ENCODE data around the gene PORCN. TPM values are rescaled to one million over a fixed set of nuclear protein-coding genes. Genes with fewer than 3 reads are reported as not detected.

PORCN gene
- total and polyA plus RNA-seq, 2 of the 4 experiments (the other 2 are of a cell fraction) = 4.1 to 10.1 TPM

GRCh38 chrX:48560681-48561080, 51.9 kb downstream of the PORCN start:
- Histone ChIP-seq H4K5ac (ENCODE audit: low read depth, low read length) (no peak overlapping the region), H2AFZ (replicated peaks; ENCODE audit: low read length, poor library complexity) (no peak overlapping the region), H3K9me1 (ENCODE audit: insufficient read depth, low read length) (peaks cover 6% of the 10 kb centered on the region; the same call in 1 of the 2 replicates), H2AK9ac (replicated peaks; ENCODE audit: low read depth, low read length, poor library complexity) (no peak overlapping the region), H3K4me2 (ENCODE audit: low read depth, low read length) (no peak overlapping the region), H4K8ac (ENCODE audit: low read depth in 2 of 2, low read length in 2 of 2) (no peak overlapping the region), H3K36me3 (ENCODE audit: control insufficient read depth, insufficient read depth, low read length) (peaks cover 25% of the 10 kb centered on the region), H2BK20ac (ENCODE audit: low read depth, low read length) (no peak overlapping the region), H3K9me3 (ENCODE audit: control insufficient read depth, insufficient read depth, low read length) (no peaks in the 10 kb centered on the region), H4K91ac (ENCODE audit: insufficient read depth, low read depth, low read length) (no peak overlapping the region), H2BK5ac (ENCODE audit: low read depth, low read length, poor library complexity, severe bottlenecking) (no peak overlapping the region), H2BK15ac (ENCODE audit: low read depth, low read length) (no peak overlapping the region), H3K27ac (ENCODE audit: insufficient read depth, low read length) (no peak overlapping the region), H3K4ac (ENCODE audit: low read depth, low read length) (no peak overlapping the region), H3K4me1 (ENCODE audit: control insufficient read depth, insufficient read depth, low read length) (no peaks in the 10 kb centered on the region; the same call in 1 of the 2 replicates), H2BK120ac (ENCODE audit: low read depth, low read length) (no peak overlapping the region), H3K18ac (ENCODE audit: low read depth, low read length) (no peak overlapping the region), H3K9ac (ENCODE audit: low read depth, low read length) (no peak overlapping the region), H3K56ac (ENCODE audit: extremely low read depth, insufficient read depth, low read length) (no peak overlapping the region), H3K23ac (ENCODE audit: low read depth, low read length) (no peak overlapping the region), H3K27me3 (ENCODE audit: control insufficient read depth, insufficient read depth, low read length) (no peaks in the 10 kb centered on the region), H3K14ac (replicated peaks; ENCODE audit: low read depth, low read length) (no peak overlapping the region), H4K20me1 (ENCODE audit: insufficient read depth, low read length) (no peaks in the 10 kb centered on the region), H3K79me1 (ENCODE audit: low read depth in 1 of 2, low read length in 2 of 2) (peaks cover 0 to 5% of the 10 kb centered on the region in 2 experiments; a peak in 2 of 4 replicates), H2AK5ac (ENCODE audit: low read depth, low read length) (no peak overlapping the region), H3K4me3 (ENCODE audit: insufficient read depth, low read depth, low read length) (no peak overlapping the region)
- ATAC-seq (ENCODE audit: low read depth) (no peak), DNase-seq (no peak)
- BruUV-seq (replicated peaks) = no TSS peak
- WGBS, 2 experiments (ENCODE audit: extremely low coverage in 2 of 2, insufficient read length in 1 of 2) = 100% methylated on average over 1 of the region's 12 CpGs; no CpG with 5 or more reads in 1 of the 2 experiments
- dilution Hi-C loops (cut with HindIII; ENCODE audit: low sequenced_read_pairs, unreplicated experiment) = no loop called here
- ChIA-PET POLR2A (ENCODE audit: unreplicated experiment) (no interaction called here), CTCF (no interaction called here)
- in situ Hi-C loops (cut with MboI; ENCODE audit: low sequenced_read_pairs) = no loop called here
- TF ChIP-seq MAZ (IDR thresholded peaks at IDR 0.05; ENCODE audit: borderline replicate concordance, low read depth, low read length) (no peak), MAFK (IDR thresholded peaks at IDR 0.05; ENCODE audit: low read depth, low read length) (no peak), NFE2L2 (IDR thresholded peaks at IDR 0.05; ENCODE audit: low read depth, low read length) (no peak), RAD21 (IDR thresholded peaks at IDR 0.05; ENCODE audit: low read length) (no peak), RCOR1 (IDR thresholded peaks at IDR 0.05; ENCODE audit: insufficient replicate concordance, low read length) (no peak), BHLHE40 (IDR thresholded peaks at IDR 0.05; ENCODE audit: low read depth, low read length) (no peak), FOS (IDR thresholded peaks at IDR 0.05; ENCODE audit: low read depth, low read length) (no peak), CHD1 (IDR thresholded peaks at IDR 0.05; ENCODE audit: low read depth, low read length) (no peak), RFX5 (IDR thresholded peaks at IDR 0.05; ENCODE audit: low read depth, low read length) (no peak), MXI1 (IDR thresholded peaks at IDR 0.05; ENCODE audit: borderline replicate concordance, low read depth, low read length) (no peak)
- TF ChIP-seq, protein P1, sequence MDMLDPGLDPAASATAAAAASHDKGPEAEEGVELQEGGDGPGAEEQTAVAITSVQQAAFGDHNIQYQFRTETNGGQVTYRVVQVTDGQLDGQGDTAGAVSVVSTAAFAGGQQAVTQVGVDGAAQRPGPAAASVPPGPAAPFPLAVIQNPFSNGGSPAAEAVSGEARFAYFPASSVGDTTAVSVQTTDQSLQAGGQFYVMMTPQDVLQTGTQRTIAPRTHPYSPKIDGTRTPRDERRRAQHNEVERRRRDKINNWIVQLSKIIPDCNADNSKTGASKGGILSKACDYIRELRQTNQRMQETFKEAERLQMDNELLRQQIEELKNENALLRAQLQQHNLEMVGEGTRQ (IDR thresholded peaks at IDR 0.05; ENCODE audit: low read depth, low read length) = no peak
- TF ChIP-seq, protein P2, sequence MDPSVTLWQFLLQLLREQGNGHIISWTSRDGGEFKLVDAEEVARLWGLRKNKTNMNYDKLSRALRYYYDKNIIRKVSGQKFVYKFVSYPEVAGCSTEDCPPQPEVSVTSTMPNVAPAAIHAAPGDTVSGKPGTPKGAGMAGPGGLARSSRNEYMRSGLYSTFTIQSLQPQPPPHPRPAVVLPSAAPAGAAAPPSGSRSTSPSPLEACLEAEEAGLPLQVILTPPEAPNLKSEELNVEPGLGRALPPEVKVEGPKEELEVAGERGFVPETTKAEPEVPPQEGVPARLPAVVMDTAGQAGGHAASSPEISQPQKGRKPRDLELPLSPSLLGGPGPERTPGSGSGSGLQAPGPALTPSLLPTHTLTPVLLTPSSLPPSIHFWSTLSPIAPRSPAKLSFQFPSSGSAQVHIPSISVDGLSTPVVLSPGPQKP (IDR thresholded peaks at IDR 0.05; ENCODE audit: borderline replicate concordance, low read depth, low read length) = no peak
- TF ChIP-seq, protein P3, sequence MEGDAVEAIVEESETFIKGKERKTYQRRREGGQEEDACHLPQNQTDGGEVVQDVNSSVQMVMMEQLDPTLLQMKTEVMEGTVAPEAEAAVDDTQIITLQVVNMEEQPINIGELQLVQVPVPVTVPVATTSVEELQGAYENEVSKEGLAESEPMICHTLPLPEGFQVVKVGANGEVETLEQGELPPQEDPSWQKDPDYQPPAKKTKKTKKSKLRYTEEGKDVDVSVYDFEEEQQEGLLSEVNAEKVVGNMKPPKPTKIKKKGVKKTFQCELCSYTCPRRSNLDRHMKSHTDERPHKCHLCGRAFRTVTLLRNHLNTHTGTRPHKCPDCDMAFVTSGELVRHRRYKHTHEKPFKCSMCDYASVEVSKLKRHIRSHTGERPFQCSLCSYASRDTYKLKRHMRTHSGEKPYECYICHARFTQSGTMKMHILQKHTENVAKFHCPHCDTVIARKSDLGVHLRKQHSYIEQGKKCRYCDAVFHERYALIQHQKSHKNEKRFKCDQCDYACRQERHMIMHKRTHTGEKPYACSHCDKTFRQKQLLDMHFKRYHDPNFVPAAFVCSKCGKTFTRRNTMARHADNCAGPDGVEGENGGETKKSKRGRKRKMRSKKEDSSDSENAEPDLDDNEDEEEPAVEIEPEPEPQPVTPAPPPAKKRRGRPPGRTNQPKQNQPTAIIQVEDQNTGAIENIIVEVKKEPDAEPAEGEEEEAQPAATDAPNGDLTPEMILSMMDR (conservative IDR thresholded peaks at IDR 0.05; ENCODE audit: low read depth, low read length) = no peak
- intact Hi-C loops (cut with micrococcal nuclease) = no loop called here
